Mesenteric fat pad (tissue), 1 donor: ENCODE measurements around the gene LNPEP. TPM values are rescaled to one million over a fixed set of nuclear protein-coding genes. Genes with fewer than 3 reads are reported as not detected.

Source experiments
- total RNA-seq: library from RNA; stranded (reverse); fragmentation: NEBNext Ultra II Directional; extraction: Animal tissue kit (Norgen Biotek cat#: 25700); gene quantifications from one replicate; pipeline ENCODE4 v1.2.1, GENCODE V29; 2021
- donor health status: DM: yes; HTN: yes; CAD: no.

LNPEP gene
- total RNA-seq, 1 donor from 2014 or later = 132 TPM

Other genes starting within 250 kb of the LNPEP start
- 85.1 TPM for gene ERAP1, start 128.1 kb upstream of the LNPEP start, total RNA-seq
- 10.7 TPM for gene ERAP2, start 59.6 kb upstream of the LNPEP start, total RNA-seq
- not detected for gene LIX1, start 206.5 kb downstream of the LNPEP start, total RNA-seq
- 30.6 TPM for gene RIOK2, start 247.2 kb downstream of the LNPEP start, total RNA-seq